ENCODE measurements around the gene ETS1. TPM values are rescaled to one million over a fixed set of nuclear protein-coding genes. Genes with fewer than 3 reads are reported as not detected.

The ETS1 gene
- total RNA-seq, 2 donors from 2014 or later, result 15.2 to 30.0 TPM

DNA sequence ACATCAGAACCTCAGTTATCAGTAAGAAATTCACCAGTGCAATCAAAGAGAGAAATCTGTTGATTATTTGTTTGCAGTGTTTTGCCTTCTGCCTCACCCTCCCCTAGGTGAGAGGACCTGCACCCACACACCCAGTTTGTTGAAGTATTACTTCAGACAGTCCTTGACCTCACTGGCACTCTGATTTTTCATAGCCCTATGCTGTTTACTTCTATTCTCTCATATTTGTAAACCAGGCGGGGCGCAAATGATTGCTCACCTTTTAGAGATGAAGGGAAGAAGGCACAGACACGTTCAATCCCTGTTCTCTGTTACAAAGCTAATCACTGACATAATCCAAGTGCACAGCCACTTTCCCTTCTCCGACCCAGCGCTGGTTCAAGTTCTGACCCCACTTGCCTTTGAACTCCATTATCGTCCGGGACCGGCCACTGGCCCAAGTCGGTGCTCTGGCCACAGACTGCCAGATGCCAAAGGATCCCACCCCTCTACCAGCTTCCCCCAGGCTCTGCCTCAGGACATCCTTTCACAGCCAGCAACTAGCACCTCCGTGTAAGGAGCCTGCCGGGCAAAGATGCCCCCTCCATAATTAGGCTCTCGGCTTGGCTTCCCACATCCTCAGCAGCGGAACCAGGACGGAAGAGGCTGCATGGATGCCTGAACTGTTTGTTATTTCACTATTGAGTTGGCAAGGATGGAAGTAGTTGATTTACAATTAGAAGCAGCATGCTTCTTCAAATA is 1.7 kb downstream of the ETS1 start:
- intact Hi-C loops (cut with DNase I), result no loop called here
- Histone ChIP-seq H3K27me3 (replicated peaks; ENCODE audit: insufficient read depth) (peaks cover 3% of the 10 kb centered on the region), H3K27ac (no peak overlapping the region), H3K4me1 (replicated peaks) (no peaks in the 10 kb centered on the region), H3K9me3 (no peaks in the 10 kb centered on the region), H3K4me3 (no peak overlapping the region), H3K36me3 (no peaks in the 10 kb centered on the region)
- WGBS, result 71% methylated on average over 14 of the region's 14 CpGs
- DNase-seq (ENCODE audit: low spot score), result no peak
- TF ChIP-seq POLR2AphosphoS5 (IDR thresholded peaks at IDR 0.05), result no peak
- TF ChIP-seq POLR2A (IDR thresholded peaks at IDR 0.05), result no peak
- TF ChIP-seq, protein P1, sequence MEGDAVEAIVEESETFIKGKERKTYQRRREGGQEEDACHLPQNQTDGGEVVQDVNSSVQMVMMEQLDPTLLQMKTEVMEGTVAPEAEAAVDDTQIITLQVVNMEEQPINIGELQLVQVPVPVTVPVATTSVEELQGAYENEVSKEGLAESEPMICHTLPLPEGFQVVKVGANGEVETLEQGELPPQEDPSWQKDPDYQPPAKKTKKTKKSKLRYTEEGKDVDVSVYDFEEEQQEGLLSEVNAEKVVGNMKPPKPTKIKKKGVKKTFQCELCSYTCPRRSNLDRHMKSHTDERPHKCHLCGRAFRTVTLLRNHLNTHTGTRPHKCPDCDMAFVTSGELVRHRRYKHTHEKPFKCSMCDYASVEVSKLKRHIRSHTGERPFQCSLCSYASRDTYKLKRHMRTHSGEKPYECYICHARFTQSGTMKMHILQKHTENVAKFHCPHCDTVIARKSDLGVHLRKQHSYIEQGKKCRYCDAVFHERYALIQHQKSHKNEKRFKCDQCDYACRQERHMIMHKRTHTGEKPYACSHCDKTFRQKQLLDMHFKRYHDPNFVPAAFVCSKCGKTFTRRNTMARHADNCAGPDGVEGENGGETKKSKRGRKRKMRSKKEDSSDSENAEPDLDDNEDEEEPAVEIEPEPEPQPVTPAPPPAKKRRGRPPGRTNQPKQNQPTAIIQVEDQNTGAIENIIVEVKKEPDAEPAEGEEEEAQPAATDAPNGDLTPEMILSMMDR (IDR thresholded peaks at IDR 0.05), result no peak

DNA sequence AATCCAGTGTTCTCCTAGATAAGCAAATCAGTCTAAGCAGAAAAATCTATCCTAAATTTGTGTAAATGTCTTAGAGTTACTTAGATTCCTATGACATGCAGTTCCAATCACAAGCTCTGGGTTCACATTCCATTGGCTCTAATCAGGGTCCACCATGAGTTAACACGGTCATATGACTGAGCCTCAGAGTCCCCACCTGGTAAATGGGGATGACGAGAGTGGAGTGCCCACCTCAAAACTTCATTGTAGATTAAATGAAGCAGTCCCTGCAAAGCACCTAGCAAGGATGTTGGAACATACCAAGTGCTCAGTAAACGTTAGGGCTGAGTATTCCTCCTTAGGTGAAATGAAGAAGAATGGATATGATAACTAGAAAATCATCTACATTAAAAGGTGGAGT is 3.1 kb downstream of the ETS1 start:
- 93% methylated on average over 3 of the region's 3 CpGs for WGBS
- Histone ChIP-seq H3K4me1 (replicated peaks) (no peaks in the 10 kb centered on the region), H3K4me3 (no peak overlapping the region), H3K36me3 (no peaks in the 10 kb centered on the region), H3K27me3 (replicated peaks; ENCODE audit: insufficient read depth) (peaks cover 3% of the 10 kb centered on the region), H3K27ac (no peak overlapping the region), H3K9me3 (no peaks in the 10 kb centered on the region)
- intact Hi-C loops (cut with DNase I), result no loop called here
- no peak for DNase-seq (ENCODE audit: low spot score)
- TF ChIP-seq, protein P1 (IDR thresholded peaks at IDR 0.05), result no peak

DNA sequence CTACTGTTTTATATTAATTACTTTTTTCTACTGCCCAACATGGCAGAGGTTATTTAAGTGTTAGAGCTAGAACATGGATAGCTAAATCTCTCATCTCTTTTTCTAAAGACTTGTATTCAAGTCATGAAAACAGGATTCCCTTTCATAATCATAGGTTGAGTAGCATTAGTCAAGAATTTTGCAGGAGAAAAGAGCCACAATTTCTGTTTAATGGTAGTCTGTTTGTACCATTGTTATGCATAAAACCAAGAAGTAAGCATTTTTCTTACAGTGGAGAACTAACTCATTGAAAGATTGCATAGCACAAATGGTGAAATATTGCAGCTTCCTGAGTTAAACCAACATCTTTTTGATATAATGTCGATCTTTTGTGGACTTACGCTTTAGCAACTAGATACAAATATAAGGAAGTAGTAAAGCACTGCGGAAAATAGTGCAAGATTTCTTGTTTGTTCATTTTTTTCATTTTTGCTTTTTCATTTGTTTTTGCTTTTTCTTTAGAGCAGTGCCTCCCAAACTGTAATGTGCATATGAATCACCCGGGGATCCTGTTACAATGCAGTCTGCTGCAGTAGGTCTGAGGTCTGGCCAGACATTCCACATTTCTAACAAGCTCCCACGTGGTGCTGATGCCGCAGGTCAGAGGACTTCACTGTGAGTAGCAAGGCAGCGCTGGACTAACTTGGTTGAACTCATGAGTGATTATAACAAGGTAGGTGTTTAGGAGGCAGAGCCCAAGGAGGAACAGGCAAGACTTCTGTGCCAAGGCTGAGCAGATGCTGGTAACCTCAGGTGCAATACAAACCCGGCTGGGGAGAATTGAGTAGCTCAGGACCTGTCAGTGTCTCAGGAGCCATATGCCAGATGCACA is 4.6 kb downstream of the ETS1 start:
- intact Hi-C loops (cut with DNase I), result no loop called here
- H3K9me3 ChIP-seq, result no peaks in the 10 kb centered on the region
- no peak overlapping the region for H3K4me3 ChIP-seq
- no peak for DNase-seq (ENCODE audit: low spot score)
- no peaks in the 10 kb centered on the region for H3K36me3 ChIP-seq
- 34% methylated on average over 8 of the region's 8 CpGs for WGBS
- H3K27me3 ChIP-seq (replicated peaks; ENCODE audit: insufficient read depth), result no peaks in the 10 kb centered on the region
- no peaks in the 10 kb centered on the region for H3K4me1 ChIP-seq (replicated peaks)
- no peak overlapping the region for H3K27ac ChIP-seq
- no peak for TF ChIP-seq POLR2AphosphoS5 (IDR thresholded peaks at IDR 0.05)

DNA sequence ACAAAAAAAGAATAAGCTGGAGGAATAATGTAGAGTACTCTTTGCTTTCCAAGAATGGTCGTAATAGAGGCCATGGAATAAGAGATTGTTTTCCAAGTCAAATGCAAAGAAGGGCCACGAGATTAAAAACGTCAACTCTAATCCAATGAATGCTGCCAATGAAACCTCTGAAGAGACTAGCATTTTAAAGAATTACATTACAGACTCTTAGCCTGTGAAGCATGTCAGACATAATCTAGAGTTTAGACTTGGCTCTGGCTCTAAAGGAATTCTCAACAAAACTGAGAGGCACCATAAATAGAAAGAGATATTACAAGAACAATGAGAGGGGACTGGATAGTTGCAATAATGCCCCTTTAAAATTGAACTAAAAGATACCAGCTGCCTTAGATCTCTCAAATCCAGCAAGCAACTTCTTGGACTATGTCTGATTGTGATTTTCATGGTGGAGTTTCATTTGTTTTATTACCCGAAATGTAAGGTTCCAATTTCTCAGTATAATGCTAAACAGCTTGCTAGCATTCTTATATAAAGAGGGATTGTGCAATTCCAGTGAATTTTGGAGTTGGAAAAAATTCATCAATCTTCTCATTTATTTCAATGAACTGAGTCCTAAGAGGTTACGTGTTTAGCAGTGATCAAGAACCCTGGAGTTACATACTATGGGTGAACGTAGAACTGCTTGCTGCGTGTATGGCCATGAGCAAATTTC is 5.6 kb downstream of the ETS1 start:
- TF ChIP-seq POLR2AphosphoS5 (IDR thresholded peaks at IDR 0.05) (no peak), POLR2A (IDR thresholded peaks at IDR 0.05) (no peak)
- TF ChIP-seq, protein P1 (IDR thresholded peaks at IDR 0.05), result no peak
- 83% methylated on average over 7 of the region's 7 CpGs for WGBS
- intact Hi-C loops (cut with DNase I), result no loop called here
- no peak for DNase-seq (ENCODE audit: low spot score)
- H3K27me3 ChIP-seq (replicated peaks; ENCODE audit: insufficient read depth), result no peaks in the 10 kb centered on the region
- no peaks in the 10 kb centered on the region for H3K36me3 ChIP-seq
- H3K4me1 ChIP-seq (replicated peaks), result no peaks in the 10 kb centered on the region
- no peak overlapping the region for H3K4me3 ChIP-seq
- no peak overlapping the region for H3K27ac ChIP-seq
- H3K9me3 ChIP-seq, result no peaks in the 10 kb centered on the region

DNA sequence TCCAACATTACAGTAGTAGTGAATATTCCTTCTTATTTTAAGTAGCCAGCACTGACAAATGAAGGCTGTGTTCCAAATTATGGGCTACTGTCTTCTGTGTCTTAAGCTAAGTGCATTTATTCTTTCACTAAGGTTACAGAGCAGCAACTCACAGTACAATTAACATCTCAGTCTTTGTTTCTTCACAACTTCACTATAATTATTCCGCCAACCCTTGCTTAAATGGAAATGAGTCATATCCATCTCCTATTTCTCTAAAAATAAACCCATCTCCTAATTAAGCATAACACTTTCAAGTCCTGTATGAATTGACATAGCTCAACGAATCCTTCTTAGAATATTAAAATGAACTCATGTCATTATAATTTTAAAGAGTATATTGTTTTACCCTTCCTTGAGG is 6.7 kb downstream of the ETS1 start:
- intact Hi-C loops (cut with DNase I), result no loop called here
- Histone ChIP-seq H3K9me3 (no peaks in the 10 kb centered on the region), H3K27ac (no peak overlapping the region), H3K36me3 (no peaks in the 10 kb centered on the region), H3K4me3 (no peak overlapping the region), H3K4me1 (replicated peaks) (no peaks in the 10 kb centered on the region), H3K27me3 (replicated peaks; ENCODE audit: insufficient read depth) (no peaks in the 10 kb centered on the region)
- no peak for DNase-seq (ENCODE audit: low spot score)
- 75% methylated on average over 2 of the region's 2 CpGs for WGBS
- TF ChIP-seq, protein P1 (IDR thresholded peaks at IDR 0.05), result no peak
- no peak for TF ChIP-seq POLR2AphosphoS5 (IDR thresholded peaks at IDR 0.05)
- no peak for TF ChIP-seq POLR2A (IDR thresholded peaks at IDR 0.05)

All from prostate gland (tissue), 2 donors.